HCT116 (cell line): ENCODE results near the gene NFAT5. TPM values are rescaled to one million over a fixed set of nuclear protein-coding genes. Genes with fewer than 3 reads are reported as not detected.

Experiments used
- ATAC-seq: fragments of 200-7000 bp; cut with Tn5 transposase; 2 replicates; pipeline ENCODE4 v1.9.1; 2020; ENCODE audit warnings: mild to moderate bottlenecking, moderate library complexity
- BruUV-seq: library from RNA; stranded (reverse); fragments of 400-500 nt; replicated peaks from 2 replicates; lab custom pipeline; 2021; lab: Mats Ljungman, UMichigan
- CTCF ChIA-PET: fragments of 300-600 bp; sonication (Branson Sonifier 250); formaldehyde crosslinking; loops from one replicate; lab custom pipeline; 2021; ENCODE audit warnings: antibody characterized with exemption; lab: Charles Lee
- POLR2A ChIA-PET: fragments of 300-600, 350-600 bp; sonication (Branson Sonifier 250); formaldehyde crosslinking; loops from one replicate; lab custom pipeline; 2021; ENCODE audit warnings: antibody characterized with exemption; lab: Charles Lee
- RAD21 ChIA-PET, 2 experiments: fragments of 300-600 bp; sonication (Branson Sonifier 250); formaldehyde crosslinking; loops; one replicate each; lab custom pipeline; 2023; ENCODE audit warnings: low total read pairs in 2 of 2; ENCODE audit not compliant: uncharacterized antibody in 2 of 2, unreplicated experiment in 2 of 2, low non-redundant PET in 1 of 2; lab: Charles Lee
- DNase-seq: peaks from one replicate; pipeline ENCODE4 v3.0.0-alpha.2; 2010; ENCODE audit warnings: low read depth, low spot score
- H2AFZ ChIP-seq: fragments of 200-600 bp; shearing (Covaris generic), sonication (generic); 2 replicates; pipeline ENCODE4 v1.6.1; 2017; ENCODE audit warnings: low read depth, mixed run types, mixed read lengths, antibody characterized with exemption, low read length; ENCODE audit not compliant: poor library complexity, severe bottlenecking
- H3K27ac ChIP-seq: 2 replicates; pipeline ENCODE4 v1.5.1; 2012; ENCODE audit warnings: low read depth, low read length
- H3K27me3 ChIP-seq: fragments of 200-600 bp; sonication (generic); 2 replicates; pipeline ENCODE4 v1.6.1; 2016; ENCODE audit warnings: mixed run types, low read length, mixed read lengths; ENCODE audit not compliant: insufficient read depth
- H3K36me3 ChIP-seq, 2 experiments: fragments of 200-500 bp in 1 of 2; fragments of 200-600 bp in 1 of 2; sonication (Bioruptor generic) in 1 of 2; sonication (generic) in 1 of 2; 2 replicates each; pipeline versions ENCODE4 v1.5.1 to v1.6.1; 2014 to 2016; ENCODE audit warnings: low read length in 2 of 2, inconsistent platforms in 1 of 2, mixed read lengths in 1 of 2, mixed run types in 1 of 2; ENCODE audit not compliant: insufficient read depth in 2 of 2, control insufficient read depth in 1 of 2
- H3K4me1 ChIP-seq, 2 experiments: fragments of 200-600 bp in 1 of 2; sonication (generic) in 1 of 2; 2 replicates each; pipeline versions ENCODE4 v1.5.1 to v1.6.1; 2012 to 2017; ENCODE audit warnings: low read length in 2 of 2, inconsistent platforms in 1 of 2, mild to moderate bottlenecking in 1 of 2, mixed read lengths in 1 of 2, mixed run types in 1 of 2, moderate library complexity in 1 of 2; ENCODE audit not compliant: insufficient read depth in 2 of 2, control insufficient read depth in 1 of 2
- H3K4me2 ChIP-seq: fragments of 200-600 bp; sonication (generic); 2 replicates; pipeline ENCODE4 v1.6.1; 2017; ENCODE audit warnings: mixed run types, low read length, mixed read lengths
- H3K4me3 ChIP-seq, 2 experiments: fragments of 200-600 bp in 1 of 2; sonication (generic) in 1 of 2; replicated peaks in 1 of 2; 2 replicates each; pipeline ENCODE4 v1.5.1; 2011 to 2016; ENCODE audit warnings: low read length in 2 of 2, control low read depth in 1 of 2, low read depth in 1 of 2, mild to moderate bottlenecking in 1 of 2, mixed read lengths in 1 of 2, mixed run types in 1 of 2
- H3K79me2 ChIP-seq: fragments of 200-600 bp; sonication (generic); 2 replicates; pipeline ENCODE4 v1.6.1; 2017; ENCODE audit warnings: mild to moderate bottlenecking, mixed run types, low read length, moderate library complexity, mixed read lengths; ENCODE audit not compliant: insufficient read depth
- H3K9ac ChIP-seq: fragments of 200-600 bp; sonication (generic); 2 replicates; pipeline ENCODE4 v1.6.1; 2016; ENCODE audit warnings: low read length, mixed read lengths
- H3K9me2 ChIP-seq: fragments of 200-600 bp; sonication (generic), shearing (Covaris generic); 2 replicates; pipeline ENCODE4 v1.6.1; 2017; ENCODE audit warnings: mixed run types, mild to moderate bottlenecking, moderate library complexity; ENCODE audit not compliant: insufficient read depth
- H3K9me3 ChIP-seq, 2 experiments: fragments of 200-500 bp in 1 of 2; fragments of 200-600 bp in 1 of 2; sonication (Bioruptor generic) in 1 of 2; sonication (generic) in 1 of 2; 2 replicates each; pipeline ENCODE4 v1.6.1; 2014 to 2017; ENCODE audit warnings: low read length in 2 of 2, mixed read lengths in 2 of 2, inconsistent platforms in 1 of 2, low read depth in 1 of 2, mild to moderate bottlenecking in 1 of 2, mixed run types in 1 of 2, moderate library complexity in 1 of 2; ENCODE audit not compliant: control insufficient read depth in 1 of 2, insufficient read depth in 1 of 2
- H4K20me1 ChIP-seq: fragments of 200-600 bp; sonication (generic), shearing (Covaris generic); 2 replicates; pipeline ENCODE4 v1.6.1; 2017; ENCODE audit warnings: mixed run types, mild to moderate bottlenecking, moderate library complexity; ENCODE audit not compliant: insufficient read depth
- CBX3 ChIP-seq: IDR thresholded peaks from 2 replicates; pipeline ENCODE4 v1.6.1; 2012; ENCODE audit warnings: low read depth
- EGR1 ChIP-seq: IDR thresholded peaks from 2 replicates; pipeline ENCODE4 v1.6.1; 2012; ENCODE audit warnings: low read depth
- ELF1 ChIP-seq: IDR thresholded peaks from 2 replicates; pipeline ENCODE4 v1.6.1; 2012; ENCODE audit warnings: low read depth, borderline replicate concordance
- EZH2 ChIP-seq: fragments of 200-600 bp; sonication (generic); IDR thresholded peaks from 2 replicates; pipeline ENCODE4 v1.6.1; 2017; ENCODE audit warnings: antibody characterized with exemption, mixed run types
- EZH2phosphoT487 ChIP-seq: fragments of 200-600 bp; IDR thresholded peaks from 2 replicates; pipeline ENCODE4 v1.6.1; 2018; ENCODE audit warnings: antibody characterized with exemption, borderline replicate concordance
- FOSL1 ChIP-seq: IDR thresholded peaks from 2 replicates; pipeline ENCODE4 v1.6.1; 2012; ENCODE audit warnings: low read depth
- RAD21 ChIP-seq: IDR thresholded peaks from 2 replicates; pipeline ENCODE4 v1.6.1; 2012; ENCODE audit warnings: low read depth, mild to moderate bottlenecking
- TCF7L2 ChIP-seq: IDR thresholded peaks from 2 replicates; pipeline ENCODE4 v1.7.0; 2011; ENCODE audit warnings: borderline replicate concordance, inconsistent platforms; ENCODE audit not compliant: insufficient read depth, insufficient read length; ENCODE audit errors: extremely low read depth
- intact Hi-C: fragments of 100-400 bp; cut with micrococcal nuclease; formaldehyde crosslinking; loops from 2 replicates; pipeline ENCODE4 v1.10.0; 2022
- total RNA-seq: library from RNA; stranded (reverse); gene quantifications from one replicate; pipeline ENCODE4 v1.2.1, GENCODE V29; 2021; ENCODE audit not compliant: unreplicated experiment
- TF ChIP-seq, protein P1 (sequence below): IDR thresholded peaks from 2 replicates; pipeline ENCODE4 v1.6.1; 2012; ENCODE audit warnings: low read depth
- TF ChIP-seq, protein P2 (sequence below): IDR thresholded peaks from 2 replicates; pipeline ENCODE4 v1.6.1; 2012
- TF ChIP-seq, protein P3 (sequence below), 3 experiments: fragments of 200-600 bp in 1 of 3; sonication (generic) in 1 of 3; IDR thresholded peaks in 2 of 3; conservative IDR thresholded peaks in 1 of 3; 2 replicates each; pipeline ENCODE4 v1.5.1; 2012 to 2017; ENCODE audit warnings: low read depth in 2 of 3, low read length in 2 of 3, antibody characterized with exemption in 1 of 3, borderline replicate concordance in 1 of 3, control low read depth in 1 of 3, mild to moderate bottlenecking in 1 of 3, mixed read lengths in 1 of 3, mixed run types in 1 of 3, moderate library complexity in 1 of 3; ENCODE audit not compliant: insufficient read depth in 1 of 3
- TF ChIP-seq, protein P4 (sequence below): IDR thresholded peaks from 2 replicates; pipeline ENCODE4 v1.6.1; 2012

The NFAT5 gene
- total RNA-seq, 1 experiment from 2014 or later, result 67.4 TPM

DNA sequence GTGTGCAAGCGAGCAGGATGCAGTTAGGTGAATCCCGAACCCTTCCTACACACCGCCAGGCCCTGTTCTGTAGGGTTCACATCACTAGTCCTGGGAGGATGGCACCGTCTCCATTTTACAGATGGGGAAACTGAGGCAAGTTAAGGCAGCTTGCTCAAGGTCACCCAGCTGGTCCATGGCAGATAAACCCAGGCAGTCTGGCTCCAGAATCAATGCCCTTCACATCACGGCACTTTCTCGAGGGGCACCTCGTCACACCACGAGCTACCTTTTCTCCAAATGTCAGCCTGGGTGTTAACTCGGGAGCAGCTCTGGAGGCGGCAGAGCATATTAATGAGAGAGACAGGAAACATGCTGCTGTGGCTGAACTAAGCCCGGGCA lies 179.5 kb downstream of the NFAT5 start (continued):
- TF ChIP-seq, protein P1, sequence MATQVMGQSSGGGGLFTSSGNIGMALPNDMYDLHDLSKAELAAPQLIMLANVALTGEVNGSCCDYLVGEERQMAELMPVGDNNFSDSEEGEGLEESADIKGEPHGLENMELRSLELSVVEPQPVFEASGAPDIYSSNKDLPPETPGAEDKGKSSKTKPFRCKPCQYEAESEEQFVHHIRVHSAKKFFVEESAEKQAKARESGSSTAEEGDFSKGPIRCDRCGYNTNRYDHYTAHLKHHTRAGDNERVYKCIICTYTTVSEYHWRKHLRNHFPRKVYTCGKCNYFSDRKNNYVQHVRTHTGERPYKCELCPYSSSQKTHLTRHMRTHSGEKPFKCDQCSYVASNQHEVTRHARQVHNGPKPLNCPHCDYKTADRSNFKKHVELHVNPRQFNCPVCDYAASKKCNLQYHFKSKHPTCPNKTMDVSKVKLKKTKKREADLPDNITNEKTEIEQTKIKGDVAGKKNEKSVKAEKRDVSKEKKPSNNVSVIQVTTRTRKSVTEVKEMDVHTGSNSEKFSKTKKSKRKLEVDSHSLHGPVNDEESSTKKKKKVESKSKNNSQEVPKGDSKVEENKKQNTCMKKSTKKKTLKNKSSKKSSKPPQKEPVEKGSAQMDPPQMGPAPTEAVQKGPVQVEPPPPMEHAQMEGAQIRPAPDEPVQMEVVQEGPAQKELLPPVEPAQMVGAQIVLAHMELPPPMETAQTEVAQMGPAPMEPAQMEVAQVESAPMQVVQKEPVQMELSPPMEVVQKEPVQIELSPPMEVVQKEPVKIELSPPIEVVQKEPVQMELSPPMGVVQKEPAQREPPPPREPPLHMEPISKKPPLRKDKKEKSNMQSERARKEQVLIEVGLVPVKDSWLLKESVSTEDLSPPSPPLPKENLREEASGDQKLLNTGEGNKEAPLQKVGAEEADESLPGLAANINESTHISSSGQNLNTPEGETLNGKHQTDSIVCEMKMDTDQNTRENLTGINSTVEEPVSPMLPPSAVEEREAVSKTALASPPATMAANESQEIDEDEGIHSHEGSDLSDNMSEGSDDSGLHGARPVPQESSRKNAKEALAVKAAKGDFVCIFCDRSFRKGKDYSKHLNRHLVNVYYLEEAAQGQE, result no peak
- TF ChIP-seq, protein P2, sequence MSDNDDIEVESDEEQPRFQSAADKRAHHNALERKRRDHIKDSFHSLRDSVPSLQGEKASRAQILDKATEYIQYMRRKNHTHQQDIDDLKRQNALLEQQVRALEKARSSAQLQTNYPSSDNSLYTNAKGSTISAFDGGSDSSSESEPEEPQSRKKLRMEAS, result no peak
- TF ChIP-seq, protein P3, sequence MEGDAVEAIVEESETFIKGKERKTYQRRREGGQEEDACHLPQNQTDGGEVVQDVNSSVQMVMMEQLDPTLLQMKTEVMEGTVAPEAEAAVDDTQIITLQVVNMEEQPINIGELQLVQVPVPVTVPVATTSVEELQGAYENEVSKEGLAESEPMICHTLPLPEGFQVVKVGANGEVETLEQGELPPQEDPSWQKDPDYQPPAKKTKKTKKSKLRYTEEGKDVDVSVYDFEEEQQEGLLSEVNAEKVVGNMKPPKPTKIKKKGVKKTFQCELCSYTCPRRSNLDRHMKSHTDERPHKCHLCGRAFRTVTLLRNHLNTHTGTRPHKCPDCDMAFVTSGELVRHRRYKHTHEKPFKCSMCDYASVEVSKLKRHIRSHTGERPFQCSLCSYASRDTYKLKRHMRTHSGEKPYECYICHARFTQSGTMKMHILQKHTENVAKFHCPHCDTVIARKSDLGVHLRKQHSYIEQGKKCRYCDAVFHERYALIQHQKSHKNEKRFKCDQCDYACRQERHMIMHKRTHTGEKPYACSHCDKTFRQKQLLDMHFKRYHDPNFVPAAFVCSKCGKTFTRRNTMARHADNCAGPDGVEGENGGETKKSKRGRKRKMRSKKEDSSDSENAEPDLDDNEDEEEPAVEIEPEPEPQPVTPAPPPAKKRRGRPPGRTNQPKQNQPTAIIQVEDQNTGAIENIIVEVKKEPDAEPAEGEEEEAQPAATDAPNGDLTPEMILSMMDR (IDR thresholded peaks at IDR 0.05 in 2 of 3, conservative IDR thresholded peaks at IDR 0.05 in 1 of 3; ENCODE audit: borderline replicate concordance in 1 of 3, insufficient read depth in 1 of 3, low read depth in 2 of 3, low read length in 2 of 3), result no peak
- no peak for TF ChIP-seq FOSL1
- TF ChIP-seq CBX3, result no peak
- TF ChIP-seq RAD21, result no peak

DNA sequence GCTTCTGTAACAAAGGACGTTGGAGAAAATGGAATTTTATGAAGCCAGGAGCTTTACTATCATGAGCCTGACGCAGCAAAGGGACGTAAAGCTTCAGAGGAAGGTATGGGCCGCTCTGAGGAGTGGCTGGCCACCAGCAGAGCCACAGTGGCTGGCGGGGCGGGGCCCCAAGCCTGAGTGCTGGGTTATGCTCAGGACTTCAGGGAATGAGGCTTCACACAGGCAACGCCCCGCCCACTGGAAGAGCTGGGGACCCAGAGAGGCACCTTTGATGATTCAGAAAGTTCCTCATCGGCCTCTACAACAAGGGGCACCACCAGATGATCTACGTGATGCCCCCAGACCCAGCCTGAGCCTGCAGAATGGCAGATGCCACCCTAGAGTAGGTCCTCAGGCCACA lies 180.2 kb downstream of the NFAT5 start:
- Histone ChIP-seq H3K79me2 (peaks cover 91% of the 10 kb centered on the region), H3K27me3 (no peaks in the 10 kb centered on the region), H3K4me1 (no peaks in the 10 kb centered on the region), H3K9me3 (no peaks in the 10 kb centered on the region), H3K9ac (no peak overlapping the region), H3K36me3 (peaks cover 74 to 90% of the 10 kb centered on the region in 2 experiments), H3K4me3 (no peak overlapping the region), H4K20me1 (no peaks in the 10 kb centered on the region), H3K27ac (no peak overlapping the region; the same call in 1 of the 2 replicates), H3K4me2 (no peak overlapping the region)
- POLR2A ChIA-PET, result interaction anchor here (1.8 kb wide), 1 partner anchor 20 kb away, joined by 5 read pairs; the partner anchor contains the start of gene NQO1
- no TSS peak for BruUV-seq
- ATAC-seq, result peak; percentile 33; the same call in 1 of the 2 replicates
- intact Hi-C loops, result no loop called here
- RAD21 ChIA-PET, result no interaction called here
- CTCF ChIA-PET, result no interaction called here
- no peak for DNase-seq
- TF ChIP-seq, protein P4, sequence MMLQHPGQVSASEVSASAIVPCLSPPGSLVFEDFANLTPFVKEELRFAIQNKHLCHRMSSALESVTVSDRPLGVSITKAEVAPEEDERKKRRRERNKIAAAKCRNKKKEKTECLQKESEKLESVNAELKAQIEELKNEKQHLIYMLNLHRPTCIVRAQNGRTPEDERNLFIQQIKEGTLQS, result no peak
- TF ChIP-seq EGR1, result no peak
- TF ChIP-seq, protein P3 (IDR thresholded peaks at IDR 0.05 in 2 of 3, conservative IDR thresholded peaks at IDR 0.05 in 1 of 3; ENCODE audit: borderline replicate concordance in 1 of 3, insufficient read depth in 1 of 3, low read depth in 2 of 3, low read length in 2 of 3), result no peak
- TF ChIP-seq TCF7L2, result no peak
- no peak for TF ChIP-seq ELF1
- no peak for TF ChIP-seq EZH2
- TF ChIP-seq EZH2phosphoT487, result no peak
- TF ChIP-seq FOSL1, result no peak
- TF ChIP-seq, all 23 proteins: peak for 0
- no peak overlapping the region for H2AFZ ChIP-seq
- H3K9me2 ChIP-seq, result no peaks in the 10 kb centered on the region
